ENCODE results near the gene ARHGAP26. TPM values are rescaled to one million over a fixed set of nuclear protein-coding genes. Genes with fewer than 3 reads are reported as not detected.

The ARHGAP26 gene
- 10 to 100 TPM; 17.0 to 19.5 TPM for total RNA-seq

- H3K27ac Mint-ChIP-seq: peak within 1 kb of the TSS; percentile 81
- H3K36me3 Mint-ChIP-seq (ENCODE audit: low read depth): no peaks in the 10 kb centered on the region
- H3K4me1 Mint-ChIP-seq (ENCODE audit: low read depth): peaks cover 37% of the 10 kb centered on the region
- H3K9me3 Mint-ChIP-seq: no peaks in the 10 kb centered on the region
- H3K4me3 Mint-ChIP-seq: peak within 1 kb of the TSS; percentile 95
- no peaks in the 10 kb centered on the region for H3K27me3 Mint-ChIP-seq (ENCODE audit: low read depth)
- CTCF ChIA-PET: interaction anchor here (0.6 to 6.8 kb wide), 18 partner anchors 10 to 119 kb away, joined by 3 to 53 read pairs (median 6); no protein-coding TSS in a partner anchor
- intact Hi-C loops (cut with micrococcal nuclease): loop anchor here (1.0 to 2.0 kb wide), 11 partner anchors 13 to 1401 kb away; partner anchors contain the start of genes KCTD16 and YIPF5
- peak; percentile 94 for DNase-seq
These were observed at the start of gene ARHGAP26 for GRCh38 chr5:142769793-142770649. Gene ARHGAP26 (plus strand): TSS chr5:142770377. CDS start chr5:142770762, 385 bp downstream.

- Mint-ChIP-seq H3K36me3 (ENCODE audit: low read depth) (no peaks in the 10 kb centered on the region), H3K27ac (no peak overlapping the region), H3K9me3 (no peaks in the 10 kb centered on the region), H3K27me3 (ENCODE audit: low read depth) (peaks cover 6% of the 10 kb centered on the region), H3K4me1 (ENCODE audit: low read depth) (peaks cover 6% of the 10 kb centered on the region), H3K4me3 (no peak overlapping the region)
- CTCF ChIA-PET: interaction anchor here (0.8 to 12.2 kb wide), 11 partner anchors 8 to 169 kb away, joined by 3 to 184 read pairs (median 3); no protein-coding TSS in a partner anchor
- intact Hi-C loops (cut with micrococcal nuclease): no loop called here
- no peak for DNase-seq
These were observed 49.4 kb upstream of the ARHGAP26 start for GRCh38 chr5:142720641-142721271.

GRCh38 chr5:142722146-142722545 lies 48.0 kb upstream of the ARHGAP26 start:
- no peaks in the 10 kb centered on the region for H3K36me3 Mint-ChIP-seq (ENCODE audit: low read depth)
- no peak overlapping the region for H3K4me3 Mint-ChIP-seq
- no peak overlapping the region for H3K27ac Mint-ChIP-seq
- intact Hi-C loops (cut with micrococcal nuclease): no loop called here
- H3K4me1 Mint-ChIP-seq (ENCODE audit: low read depth): peaks cover 11% of the 10 kb centered on the region
- H3K27me3 Mint-ChIP-seq (ENCODE audit: low read depth): peaks cover 3% of the 10 kb centered on the region
- no peak for DNase-seq
- no peaks in the 10 kb centered on the region for H3K9me3 Mint-ChIP-seq
- CTCF ChIA-PET: interaction anchor here (1.1 to 2.4 kb wide), 5 partner anchors 9 to 166 kb away, joined by 3 to 13 read pairs (median 5); no protein-coding TSS in a partner anchor

- CTCF ChIA-PET: interaction anchor here (0.6 to 2.4 kb wide), 7 partner anchors 10 to 909 kb away, joined by 3 to 13 read pairs (median 5); no protein-coding TSS in a partner anchor
These were observed 47.3 kb upstream of the ARHGAP26 start for GRCh38 chr5:142722896-142723295.

GRCh38 chr5:142724821-142725220 lies 45.4 kb upstream of the ARHGAP26 start:
- no peak for DNase-seq
- no peak overlapping the region for H3K27ac Mint-ChIP-seq
- intact Hi-C loops (cut with micrococcal nuclease): no loop called here

More at GRCh38 chr5:142722896-142723295, 47.3 kb upstream of the ARHGAP26 start:
- no peak overlapping the region for H3K27ac Mint-ChIP-seq
- H3K36me3 Mint-ChIP-seq (ENCODE audit: low read depth): no peaks in the 10 kb centered on the region
- DNase-seq: no peak
- H3K4me3 Mint-ChIP-seq: no peak overlapping the region
- peaks cover 8% of the 10 kb centered on the region for H3K4me1 Mint-ChIP-seq (ENCODE audit: low read depth)
- intact Hi-C loops (cut with micrococcal nuclease): no loop called here
- peaks cover 3% of the 10 kb centered on the region for H3K27me3 Mint-ChIP-seq (ENCODE audit: low read depth)
- H3K9me3 Mint-ChIP-seq: no peaks in the 10 kb centered on the region

GRCh38 chr5:142725231-142726187 lies 44.7 kb upstream of the ARHGAP26 start:
- no peak overlapping the region for H3K4me3 Mint-ChIP-seq
- peaks cover 8% of the 10 kb centered on the region for H3K4me1 Mint-ChIP-seq (ENCODE audit: low read depth)
- DNase-seq: no peak
- no peaks in the 10 kb centered on the region for H3K27me3 Mint-ChIP-seq (ENCODE audit: low read depth)
- no peak overlapping the region for H3K27ac Mint-ChIP-seq
- CTCF ChIA-PET: interaction anchor here (1.9 kb wide), 3 partner anchors 11 to 23 kb away, joined by 5 to 16 read pairs (median 7); no protein-coding TSS in a partner anchor
- no peaks in the 10 kb centered on the region for H3K36me3 Mint-ChIP-seq (ENCODE audit: low read depth)
- intact Hi-C loops (cut with micrococcal nuclease): no loop called here
- no peaks in the 10 kb centered on the region for H3K9me3 Mint-ChIP-seq

More at GRCh38 chr5:142724821-142725220, 45.4 kb upstream of the ARHGAP26 start:
- Mint-ChIP-seq H3K27me3 (ENCODE audit: low read depth) (no peaks in the 10 kb centered on the region), H3K4me1 (ENCODE audit: low read depth) (peaks cover 8% of the 10 kb centered on the region), H3K36me3 (ENCODE audit: low read depth) (no peaks in the 10 kb centered on the region), H3K4me3 (no peak overlapping the region), H3K9me3 (no peaks in the 10 kb centered on the region)
- CTCF ChIA-PET: interaction anchor here (1.9 kb wide), 3 partner anchors 10 to 23 kb away, joined by 5 to 16 read pairs (median 7); no protein-coding TSS in a partner anchor

GRCh38 chr5:142726188-142726731 lies 43.9 kb upstream of the ARHGAP26 start:
- CTCF ChIA-PET: interaction anchor here (1.3 kb wide), 1 partner anchor 13 kb away, joined by 4 read pairs; no protein-coding TSS in a partner anchor
- no peaks in the 10 kb centered on the region for H3K27me3 Mint-ChIP-seq (ENCODE audit: low read depth)
- H3K4me1 Mint-ChIP-seq (ENCODE audit: low read depth): peaks cover 8% of the 10 kb centered on the region
- DNase-seq: no peak
- no peak overlapping the region for H3K27ac Mint-ChIP-seq
- no peaks in the 10 kb centered on the region for H3K9me3 Mint-ChIP-seq
- no peak overlapping the region for H3K4me3 Mint-ChIP-seq
- intact Hi-C loops (cut with micrococcal nuclease): no loop called here
- H3K36me3 Mint-ChIP-seq (ENCODE audit: low read depth): no peaks in the 10 kb centered on the region

- CTCF ChIA-PET: interaction anchor here (1.0 kb wide), 1 partner anchor 156 kb away, joined by 3 read pairs; no protein-coding TSS in a partner anchor
- H3K4me1 Mint-ChIP-seq (ENCODE audit: low read depth): peaks cover 8% of the 10 kb centered on the region
- no peak for DNase-seq
- H3K9me3 Mint-ChIP-seq: no peaks in the 10 kb centered on the region
- H3K27ac Mint-ChIP-seq: no peak overlapping the region
- H3K27me3 Mint-ChIP-seq (ENCODE audit: low read depth): no peaks in the 10 kb centered on the region
- no peak overlapping the region for H3K4me3 Mint-ChIP-seq
- intact Hi-C loops (cut with micrococcal nuclease): no loop called here
- H3K36me3 Mint-ChIP-seq (ENCODE audit: low read depth): no peaks in the 10 kb centered on the region
These were observed 42.5 kb upstream of the ARHGAP26 start for GRCh38 chr5:142727735-142728047.

GRCh38 chr5:142735323-142736246 lies 34.6 kb upstream of the ARHGAP26 start:
- H3K4me3 Mint-ChIP-seq: no peak overlapping the region
- no peak overlapping the region for H3K27ac Mint-ChIP-seq

GRCh38 chr5:142736247-142736632 lies 33.9 kb upstream of the ARHGAP26 start:
- Mint-ChIP-seq H3K9me3 (no peaks in the 10 kb centered on the region), H3K4me1 (ENCODE audit: low read depth) (peaks cover 11% of the 10 kb centered on the region), H3K36me3 (ENCODE audit: low read depth) (no peaks in the 10 kb centered on the region), H3K4me3 (no peak overlapping the region), H3K27me3 (ENCODE audit: low read depth) (no peaks in the 10 kb centered on the region), H3K27ac (no peak overlapping the region)
- CTCF ChIA-PET: interaction anchor here (1.7 to 3.7 kb wide), 2 partner anchors 13 to 22 kb away, joined by 6 to 15 read pairs; no protein-coding TSS in a partner anchor
- intact Hi-C loops (cut with micrococcal nuclease): no loop called here
- no peak for DNase-seq

More at GRCh38 chr5:142735323-142736246, 34.6 kb upstream of the ARHGAP26 start:
- no peak for DNase-seq
- Mint-ChIP-seq H3K9me3 (no peaks in the 10 kb centered on the region), H3K36me3 (ENCODE audit: low read depth) (no peaks in the 10 kb centered on the region), H3K27me3 (ENCODE audit: low read depth) (no peaks in the 10 kb centered on the region), H3K4me1 (ENCODE audit: low read depth) (peaks cover 11% of the 10 kb centered on the region)
- CTCF ChIA-PET: interaction anchor here (0.6 to 3.7 kb wide), 4 partner anchors 13 to 65 kb away, joined by 3 to 15 read pairs (median 5); no protein-coding TSS in a partner anchor
- intact Hi-C loops (cut with micrococcal nuclease): no loop called here
